Measurements from ENCODE around the gene ING5.

DNA sequence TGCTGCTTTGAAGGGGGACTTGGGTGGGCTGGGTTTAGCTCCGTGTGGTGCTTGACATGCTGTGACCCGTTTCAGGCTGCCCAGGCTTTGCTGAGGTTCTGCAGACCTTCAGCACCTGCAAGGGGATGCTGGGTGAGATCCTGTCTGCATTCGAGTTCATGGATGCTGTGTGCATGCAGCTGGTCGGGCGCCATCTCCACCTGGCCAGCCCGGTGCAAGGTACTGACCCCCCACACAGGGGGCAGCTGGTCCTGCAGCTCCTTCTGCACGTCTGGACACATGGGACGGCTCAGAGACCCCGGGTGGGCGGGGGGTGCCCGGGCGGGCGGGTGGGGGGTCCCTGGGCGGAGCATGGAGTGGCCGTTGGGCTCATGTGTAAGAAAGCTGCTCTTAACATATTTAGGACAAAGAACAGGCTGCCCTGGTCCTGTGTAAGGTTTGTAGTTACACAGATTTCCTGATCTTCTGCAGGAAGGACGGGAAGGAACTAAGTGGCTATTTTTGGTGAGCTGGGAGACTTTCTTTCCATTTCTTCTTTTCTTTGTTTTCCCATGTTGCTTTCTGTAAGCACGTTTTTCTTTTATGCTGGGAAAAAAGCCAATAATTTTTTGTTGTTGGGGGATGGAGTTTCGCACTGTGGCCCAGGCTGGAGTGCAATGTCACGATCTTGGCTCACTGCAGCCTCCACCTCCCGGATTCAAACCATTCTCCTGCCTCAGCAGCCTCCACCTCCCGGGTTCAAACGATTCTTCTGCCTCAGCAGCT is 48.4 kb downstream of the ING5 start:
- TF ChIP-seq POLR2A (IDR thresholded peaks at IDR 0.05) (no peak), CTCF (IDR thresholded peaks at IDR 0.05) (no peak)

All from uterus (tissue), 2 donors.